Stimulated activated CD8-positive, alpha-beta memory T cell treated with anti-CD3 and anti-CD28 coated beads, Interleukin-4, amount 100 ng/mL, for 1 hour (primary cell): ENCODE data around the gene TRAF3.

Experiments
- DNase-seq, 2 donors: peaks; one replicate each; pipeline ENCODE4 v3.0.0-alpha.2; 2020; ENCODE audit warnings: low read depth in 2 of 2, low spot score in 1 of 2

Gene TRAF3

DNA sequence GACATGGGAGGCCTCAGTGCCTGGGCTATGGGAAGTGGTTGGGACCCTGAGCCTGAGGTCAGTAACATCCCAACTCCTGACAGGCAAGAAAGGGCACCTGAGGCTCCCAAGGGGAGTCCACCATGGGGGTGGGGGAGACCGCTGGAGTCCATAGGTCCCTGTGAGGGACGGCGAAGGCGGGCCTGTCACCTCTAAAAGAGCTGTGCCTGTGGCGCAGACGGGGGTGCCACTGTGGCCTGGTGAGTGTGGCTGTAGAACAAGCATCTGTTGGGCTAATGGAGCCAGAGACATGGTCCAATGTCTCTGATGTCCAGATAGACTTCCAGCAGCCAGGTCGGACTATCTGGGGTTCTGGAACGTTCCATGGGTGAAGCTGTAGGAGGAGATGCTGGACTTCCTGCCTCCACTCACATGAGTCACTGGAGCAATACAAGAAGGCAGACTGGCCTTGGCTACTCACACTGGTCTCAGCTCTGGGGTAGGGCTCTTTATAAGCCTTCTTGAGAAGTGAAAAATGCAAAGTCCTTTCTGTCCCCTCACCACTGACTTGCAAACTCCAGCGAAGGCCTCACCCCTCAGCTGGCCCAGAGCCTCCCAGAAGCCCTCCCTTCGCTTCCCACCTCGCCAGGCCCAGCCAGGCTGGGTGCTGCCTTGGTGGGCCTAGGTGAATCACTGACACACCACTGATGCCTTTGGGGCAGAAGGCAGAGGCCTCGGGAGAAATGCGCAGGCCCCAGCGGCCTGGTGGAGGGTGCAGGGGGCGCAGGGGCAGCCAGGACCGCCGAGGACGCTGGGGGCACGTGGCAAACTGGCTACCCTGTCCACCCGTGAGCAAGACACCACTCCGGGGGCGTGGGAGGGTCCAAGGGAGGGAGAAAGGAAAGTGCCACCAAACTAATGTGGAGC is 1.1 kb upstream of the TRAF3 start:
- DNase-seq = no peak

DNA sequence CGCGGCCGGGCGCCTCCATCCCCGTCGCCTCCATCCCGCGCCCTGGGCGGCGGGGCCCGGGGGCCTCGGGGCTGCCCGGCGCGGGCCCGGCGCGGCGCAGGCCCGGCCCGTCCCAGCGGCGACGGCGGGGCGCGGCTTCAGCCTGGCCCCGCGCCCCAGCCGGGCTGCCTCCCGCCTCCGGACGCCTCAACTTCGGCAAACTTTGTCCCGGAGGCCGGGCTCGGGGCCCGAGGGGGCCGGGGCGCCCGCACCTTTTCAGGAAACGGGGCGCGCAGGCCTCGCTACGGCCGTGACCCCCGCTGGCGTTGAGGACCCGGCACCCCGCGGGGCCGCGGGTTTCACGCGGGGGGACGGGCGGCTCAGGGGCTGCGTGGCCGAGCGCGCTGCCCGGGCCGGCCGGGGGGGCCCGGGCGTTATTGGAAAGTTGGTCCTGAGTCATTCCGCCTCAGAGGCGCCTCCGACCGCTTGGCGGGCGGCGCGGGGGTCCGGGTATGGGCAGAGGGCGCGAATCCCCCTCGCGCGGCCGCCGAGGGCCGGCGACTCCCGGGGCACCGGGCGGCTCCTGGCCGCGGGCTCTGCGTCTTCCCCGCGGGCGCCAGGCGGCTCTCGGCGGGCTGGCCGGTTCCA is 575 bp downstream of the TRAF3 start:
- DNase-seq = no peak

DNA sequence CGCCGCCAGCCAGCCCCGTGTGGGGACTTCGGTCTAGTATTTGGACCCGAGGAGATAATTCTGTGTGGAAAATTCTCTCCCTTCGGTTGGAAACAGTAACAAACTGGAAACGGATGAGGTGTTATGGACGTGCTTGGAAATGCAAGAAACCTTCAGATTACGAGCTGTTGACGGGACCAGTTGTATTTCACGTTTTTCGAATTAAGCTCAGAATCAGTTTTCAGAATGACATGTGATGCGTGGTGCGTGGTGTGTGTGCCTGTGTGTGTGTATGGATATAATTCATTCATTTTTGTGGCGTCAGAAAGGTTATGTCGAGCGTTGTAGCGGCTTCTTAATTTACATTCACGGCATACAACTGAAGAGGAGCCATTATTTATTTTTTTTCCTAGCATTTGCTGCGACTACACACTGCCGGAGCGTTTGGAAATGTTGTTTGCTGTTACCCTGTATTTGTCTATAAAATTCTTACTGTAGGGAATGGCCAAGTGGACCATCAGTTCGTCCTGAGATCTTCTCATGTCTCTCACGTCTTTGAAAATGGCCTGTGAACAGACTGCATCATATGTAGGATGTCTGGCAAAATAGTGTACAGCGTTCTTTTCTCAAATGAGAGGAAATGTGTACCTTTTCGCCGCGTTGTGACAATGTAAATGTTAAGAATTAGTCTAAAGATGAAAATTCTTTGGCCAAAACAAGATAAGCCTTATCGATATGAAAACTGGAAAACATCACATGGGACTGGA is 1.3 kb downstream of the TRAF3 start:
- no peak for DNase-seq

DNA sequence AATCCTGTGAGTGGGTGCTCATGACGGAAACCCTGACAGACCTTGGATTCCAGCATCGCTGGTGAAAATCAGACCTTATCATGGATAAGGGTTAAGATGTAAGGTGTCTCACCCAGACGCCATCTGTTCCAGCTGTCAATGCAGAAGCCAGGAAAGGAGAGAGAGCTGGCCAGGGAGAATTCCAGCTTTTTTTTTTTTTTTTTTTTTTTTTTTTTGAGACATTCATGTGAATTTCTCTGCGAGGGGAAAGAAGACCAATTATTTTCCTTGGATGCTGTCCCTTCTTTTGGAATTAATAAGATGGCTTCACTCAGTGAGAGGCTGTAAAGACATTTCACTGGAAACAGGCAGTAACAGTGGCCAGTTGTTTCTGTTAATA is 1.8 kb downstream of the TRAF3 start:
- DNase-seq = no peak

DNA sequence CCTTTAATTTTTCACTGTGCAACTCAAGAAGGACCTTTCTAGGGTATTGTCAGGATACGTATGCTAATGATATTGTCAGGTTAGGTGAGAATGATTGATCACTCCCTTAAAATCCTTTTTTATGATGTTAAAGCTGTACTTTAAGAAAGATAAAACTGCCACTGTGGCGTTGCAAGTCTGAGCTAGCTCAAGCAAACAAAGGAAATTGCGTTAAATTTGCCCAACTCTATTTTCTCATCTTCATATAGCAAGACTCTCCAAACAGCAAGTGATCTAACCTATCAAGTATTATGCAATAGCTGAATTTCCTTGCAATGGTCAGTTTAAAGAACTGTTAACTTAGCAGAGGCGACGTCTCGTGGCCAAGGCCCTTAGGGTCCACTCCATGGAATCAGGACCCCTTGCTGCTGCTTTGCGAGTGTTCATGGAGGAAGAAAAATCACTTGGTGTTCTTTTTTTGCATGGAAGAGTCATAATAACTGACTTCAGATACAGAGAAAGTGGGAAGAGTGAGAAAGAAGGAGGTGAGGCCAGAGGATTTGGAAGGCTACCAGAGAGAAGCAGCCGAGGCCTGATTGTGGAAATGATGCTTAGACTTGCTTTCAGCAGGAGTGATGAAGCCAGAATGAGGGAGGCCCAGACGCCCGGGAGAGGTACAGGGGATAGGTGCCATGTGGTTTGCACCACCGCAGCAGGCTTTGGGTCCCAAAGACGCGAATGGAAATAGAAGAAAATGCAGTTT is 2.5 kb downstream of the TRAF3 start:
- no peak for DNase-seq

DNA sequence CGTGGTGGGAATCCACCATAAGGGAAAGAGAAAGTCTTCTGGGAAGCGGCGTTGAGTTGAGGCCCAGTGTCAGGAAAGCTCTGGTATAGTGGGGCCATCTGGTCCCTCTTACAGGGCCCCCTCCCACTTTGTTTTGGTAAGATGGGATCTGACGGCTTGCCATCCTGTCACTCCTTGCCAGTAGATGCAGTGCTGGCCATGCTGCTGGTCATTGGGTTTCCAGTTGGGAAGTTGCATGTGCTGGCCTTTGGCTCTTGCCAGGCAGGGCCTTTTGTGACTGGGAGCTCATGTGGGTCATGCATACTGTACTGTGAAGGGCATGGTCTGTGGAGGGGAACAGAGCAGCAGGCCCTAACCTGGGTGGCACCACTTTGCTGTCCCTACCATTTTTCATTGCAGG is 3.8 kb downstream of the TRAF3 start:
- no peak for DNase-seq

DNA sequence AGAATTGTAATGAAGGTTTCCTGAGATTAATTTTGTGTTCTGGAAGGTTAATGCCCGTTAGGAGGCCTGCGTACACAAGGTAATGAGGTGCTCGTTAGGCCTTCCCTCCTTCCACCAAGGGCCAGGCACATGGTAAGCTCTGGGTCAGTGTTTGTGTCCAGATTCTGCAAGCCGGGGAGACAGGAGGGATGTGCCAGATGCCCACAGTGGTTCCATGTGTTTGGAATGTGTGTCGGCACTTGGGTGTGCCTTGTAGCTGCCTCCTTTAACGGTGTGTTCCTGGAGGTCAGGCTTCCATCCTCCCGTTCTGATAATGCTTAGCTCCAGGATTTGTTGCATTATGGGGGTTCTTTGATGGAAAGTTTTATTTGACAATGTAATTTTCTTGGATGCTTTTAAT is 5.7 kb downstream of the TRAF3 start:
- DNase-seq = no peak

DNA sequence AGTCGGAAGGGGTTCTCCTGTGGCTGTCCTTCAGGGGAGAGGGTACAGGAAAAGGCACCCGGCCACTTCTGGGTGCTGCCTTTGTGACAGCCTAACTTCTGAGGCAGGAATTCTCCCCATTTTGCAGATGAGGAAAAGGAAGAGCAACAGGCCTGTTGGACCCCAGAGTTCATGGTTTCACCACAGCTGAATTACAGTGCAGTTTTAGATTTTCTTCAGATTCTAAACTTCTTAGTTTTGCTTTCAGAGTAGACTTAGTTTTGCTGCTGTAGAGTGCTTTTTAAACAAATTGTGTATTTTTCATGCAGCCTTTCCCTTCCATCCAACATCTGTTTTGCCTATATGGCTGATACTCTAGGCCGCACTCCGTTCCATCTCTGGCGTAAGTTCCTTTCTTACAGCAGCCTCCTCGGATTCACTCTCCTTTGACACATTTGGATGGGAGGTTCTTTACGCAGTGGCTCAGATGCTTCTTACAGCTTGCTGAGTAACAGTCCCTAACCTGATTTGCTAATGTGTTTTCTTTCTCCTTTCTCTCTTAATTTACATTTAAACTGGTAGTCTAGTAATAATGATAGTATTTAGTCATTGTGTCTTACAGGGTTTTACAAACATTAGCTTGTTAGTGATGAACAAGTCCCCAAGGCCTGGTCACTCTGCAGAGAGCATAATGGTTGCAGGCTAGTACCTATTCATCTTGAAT is 7.8 kb downstream of the TRAF3 start:
- DNase-seq = no peak

DNA sequence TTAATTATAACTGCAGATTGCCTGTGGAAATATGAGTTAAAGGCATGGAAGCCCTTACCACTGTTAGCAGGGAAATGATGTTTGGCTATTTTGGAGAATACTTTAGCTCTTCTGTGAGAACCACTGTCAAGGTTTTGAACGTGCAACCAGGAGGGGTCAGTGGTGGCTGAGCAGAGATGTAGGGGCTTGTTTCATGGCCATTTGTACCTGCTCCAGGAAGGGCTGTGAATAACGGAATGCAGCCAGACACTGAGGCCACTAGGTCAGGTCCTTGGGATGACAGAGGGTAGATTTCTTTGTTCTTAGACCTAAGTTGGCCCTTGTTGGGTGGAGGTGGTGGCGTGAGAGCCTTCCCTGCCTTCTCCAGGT is 8.3 kb downstream of the TRAF3 start:
- no peak for DNase-seq

DNA sequence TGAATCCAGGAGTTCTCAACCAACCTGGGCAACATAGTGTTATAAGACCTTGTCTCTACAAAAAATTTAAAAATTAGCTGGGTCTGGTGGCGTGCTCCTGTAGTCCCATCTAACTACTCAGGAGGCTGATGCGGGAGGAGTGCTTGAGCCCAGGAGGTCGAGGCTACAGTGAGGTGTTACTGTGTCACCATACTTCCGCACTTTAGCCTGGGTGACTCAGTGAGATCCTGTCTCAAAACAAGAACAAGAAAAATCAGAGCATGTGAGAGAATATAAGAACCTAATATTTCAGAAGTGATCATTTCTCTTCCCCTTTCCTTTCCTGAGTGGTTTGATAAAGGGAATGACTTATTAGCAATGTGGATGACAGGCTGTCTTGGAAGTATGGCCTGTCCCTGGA is 9.5 kb downstream of the TRAF3 start:
- DNase-seq = no peak

DNA sequence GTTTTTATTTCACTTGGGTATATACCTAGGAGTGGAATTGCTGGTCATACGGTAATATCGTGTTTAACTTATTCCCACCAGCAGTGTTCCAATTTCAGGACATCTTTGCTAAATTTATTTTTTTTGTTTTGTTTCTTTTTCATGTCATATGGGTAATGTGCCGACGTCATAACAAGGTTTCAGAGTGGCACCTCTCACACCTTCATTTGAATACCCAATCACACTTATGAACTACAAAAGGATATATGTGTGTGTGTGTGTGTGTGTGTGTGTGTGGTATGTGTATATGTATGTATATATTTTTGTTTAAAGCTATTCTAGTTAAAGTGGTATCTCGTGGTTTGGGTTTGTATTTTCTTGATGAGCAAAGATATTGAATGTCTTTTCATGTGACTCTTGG is 12.1 kb downstream of the TRAF3 start:
- DNase-seq = no peak

DNA sequence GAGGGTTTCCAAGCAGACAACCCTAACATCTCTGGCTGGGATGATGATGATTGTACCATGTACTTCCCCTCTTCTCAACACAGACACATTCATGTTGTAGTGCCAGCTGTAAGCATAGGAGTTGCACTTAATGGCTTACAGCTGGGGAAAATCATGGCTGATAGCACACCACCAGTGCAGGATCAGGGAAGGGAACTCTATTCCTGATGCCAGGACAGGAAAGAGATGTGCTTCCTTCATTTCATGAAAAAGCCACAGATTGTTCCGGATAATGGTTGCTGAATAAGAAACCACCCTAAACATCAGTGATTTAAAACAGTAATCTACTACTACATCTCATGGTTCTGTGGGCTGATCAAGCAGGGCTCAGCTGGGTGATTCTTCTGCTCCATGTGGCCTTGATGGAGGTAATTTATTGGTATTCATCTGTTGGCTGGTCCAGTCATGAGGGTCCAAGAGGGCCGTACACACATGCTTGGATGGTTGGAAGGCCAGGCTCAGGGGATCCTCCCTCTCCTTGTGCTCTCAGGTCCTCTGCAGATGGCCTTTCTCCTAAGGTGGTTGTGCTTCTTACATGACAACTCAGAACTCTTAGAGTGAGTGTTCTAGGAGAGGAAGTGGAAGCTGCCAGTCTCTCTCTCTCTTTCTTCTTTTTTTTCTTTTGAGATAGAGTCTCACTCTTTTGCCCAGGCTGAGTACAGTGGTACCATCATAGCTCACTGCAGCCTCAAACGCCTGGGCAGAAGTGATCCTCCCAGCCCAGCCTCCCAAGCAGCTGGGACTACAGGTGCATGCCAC is 16.5 kb downstream of the TRAF3 start:
- no peak for DNase-seq

DNA sequence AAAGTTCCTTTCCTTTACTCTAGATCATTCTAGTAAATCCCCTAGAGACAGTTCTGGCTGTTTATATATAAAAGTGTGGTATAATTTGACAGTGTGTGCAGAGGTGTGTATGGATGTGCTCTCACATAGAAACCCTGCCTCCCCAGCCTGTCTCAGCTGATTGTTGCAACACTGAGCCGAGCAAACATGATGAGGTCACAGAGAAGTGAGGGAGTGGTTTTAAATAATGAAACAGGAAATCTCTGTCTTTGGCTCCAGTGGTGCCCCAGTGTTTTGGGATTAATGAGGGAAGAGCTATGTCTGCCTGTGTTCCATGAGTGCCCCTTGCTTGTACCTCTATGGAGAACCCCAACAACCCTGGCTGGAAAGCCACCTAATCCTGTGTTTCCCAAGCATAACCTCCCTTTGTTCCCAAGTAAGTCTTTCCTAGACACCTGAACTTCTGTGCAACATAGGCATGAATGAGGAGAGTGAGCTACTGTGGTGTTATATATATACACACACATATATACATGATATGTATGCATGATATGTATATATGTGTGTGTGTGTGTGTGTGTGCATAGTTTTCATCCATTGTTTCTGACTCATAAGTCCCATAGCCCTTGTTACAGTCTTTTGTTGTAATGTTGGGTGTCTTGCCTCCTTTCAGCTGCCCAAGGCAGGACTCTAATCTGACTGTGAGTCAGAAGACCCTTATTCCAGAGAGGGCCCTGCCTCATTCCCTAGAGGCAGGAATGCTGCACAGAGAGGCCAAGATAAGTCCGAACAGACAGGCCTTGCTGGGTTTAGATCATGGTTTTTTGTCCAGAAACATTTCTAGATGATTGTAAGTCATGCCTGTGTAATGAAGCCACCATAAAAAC is 18.0 kb downstream of the TRAF3 start:
- no peak for DNase-seq

DNA sequence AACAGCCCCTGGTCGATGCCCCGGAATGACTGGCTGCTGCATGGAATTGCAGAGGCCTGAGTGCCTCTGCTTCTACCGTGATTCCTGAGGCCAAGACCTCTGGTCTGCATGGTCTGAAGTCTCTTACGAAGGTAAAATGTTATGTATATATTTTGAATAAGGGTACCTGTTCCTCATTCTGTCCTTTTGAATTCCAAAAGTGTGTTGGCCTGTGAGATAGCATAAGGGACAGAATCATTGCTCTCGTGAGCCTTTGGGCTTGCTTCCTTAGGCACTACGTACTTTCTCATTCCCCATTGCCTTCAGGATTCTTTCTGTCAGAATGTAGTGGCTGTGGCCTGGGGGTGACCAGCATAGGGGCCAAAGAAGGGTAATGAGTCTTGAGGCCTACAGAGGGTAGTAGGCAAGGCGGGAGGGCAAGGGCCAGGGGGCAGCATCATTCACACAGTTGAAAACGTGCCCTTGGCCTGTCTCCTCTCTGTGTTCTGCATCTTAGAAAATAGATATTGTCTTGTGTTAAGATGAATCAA is 19.5 kb downstream of the TRAF3 start:
- DNase-seq = no peak

DNA sequence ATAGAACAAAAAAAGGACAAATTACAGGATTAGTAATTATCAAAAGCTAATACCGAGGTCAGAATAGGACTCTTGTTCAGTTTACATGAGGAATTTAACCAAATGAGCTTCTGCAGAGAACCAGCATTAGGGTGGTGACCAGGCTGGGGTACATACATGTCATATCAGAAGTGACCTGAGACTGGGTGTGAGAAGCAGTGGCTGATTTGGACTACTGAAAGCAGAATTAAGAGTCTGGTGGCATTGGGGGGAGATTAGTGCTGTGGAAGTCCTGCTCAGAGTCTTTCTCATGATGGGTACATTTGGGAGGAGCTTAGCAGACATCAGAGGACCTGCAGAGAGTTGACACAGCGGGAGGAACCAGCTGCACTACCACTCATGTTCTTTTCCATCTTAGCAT is 21.7 kb downstream of the TRAF3 start:
- no peak for DNase-seq

DNA sequence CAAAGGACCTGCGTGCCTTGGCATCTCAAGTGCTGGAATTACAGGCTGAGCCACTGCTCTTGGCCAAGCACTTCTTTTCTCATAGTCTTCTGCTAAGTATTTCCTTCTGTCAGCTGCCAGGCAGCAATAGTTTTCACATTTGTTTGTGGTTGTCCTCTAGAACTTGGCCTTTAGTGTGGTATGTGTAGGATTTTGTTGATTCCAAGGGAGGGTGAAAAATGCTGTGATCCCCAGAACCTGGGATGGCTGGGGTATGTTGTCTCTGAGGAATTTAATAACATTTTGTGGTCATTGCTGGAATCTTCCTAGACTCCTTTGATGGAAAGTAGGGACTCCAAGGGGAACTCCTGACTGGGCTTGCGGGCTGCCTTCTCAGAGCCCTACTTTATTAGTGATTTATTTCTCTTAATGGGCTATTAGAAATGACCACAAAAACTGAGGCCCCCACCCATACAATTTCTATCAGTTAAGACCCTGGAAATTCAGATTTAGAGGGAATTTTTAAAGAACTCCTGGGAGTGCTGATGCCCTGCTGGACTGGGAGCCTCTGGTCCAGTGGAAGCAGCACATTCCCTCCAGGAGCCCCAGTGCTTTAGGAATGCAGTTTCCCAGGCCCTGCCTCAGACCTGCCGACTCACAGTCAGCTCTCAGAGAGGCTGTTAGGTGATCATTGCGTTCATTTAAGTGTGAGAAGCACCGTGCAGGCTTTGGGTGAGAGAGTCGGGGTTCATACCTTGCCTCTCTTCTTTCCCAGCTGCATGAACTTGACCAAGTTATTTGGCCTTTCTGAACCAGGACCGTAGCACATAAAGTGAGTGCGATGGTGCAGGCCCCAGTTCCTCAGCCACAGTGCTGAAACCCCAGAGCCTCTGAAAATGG is 22.7 kb downstream of the TRAF3 start:
- no peak for DNase-seq

DNA sequence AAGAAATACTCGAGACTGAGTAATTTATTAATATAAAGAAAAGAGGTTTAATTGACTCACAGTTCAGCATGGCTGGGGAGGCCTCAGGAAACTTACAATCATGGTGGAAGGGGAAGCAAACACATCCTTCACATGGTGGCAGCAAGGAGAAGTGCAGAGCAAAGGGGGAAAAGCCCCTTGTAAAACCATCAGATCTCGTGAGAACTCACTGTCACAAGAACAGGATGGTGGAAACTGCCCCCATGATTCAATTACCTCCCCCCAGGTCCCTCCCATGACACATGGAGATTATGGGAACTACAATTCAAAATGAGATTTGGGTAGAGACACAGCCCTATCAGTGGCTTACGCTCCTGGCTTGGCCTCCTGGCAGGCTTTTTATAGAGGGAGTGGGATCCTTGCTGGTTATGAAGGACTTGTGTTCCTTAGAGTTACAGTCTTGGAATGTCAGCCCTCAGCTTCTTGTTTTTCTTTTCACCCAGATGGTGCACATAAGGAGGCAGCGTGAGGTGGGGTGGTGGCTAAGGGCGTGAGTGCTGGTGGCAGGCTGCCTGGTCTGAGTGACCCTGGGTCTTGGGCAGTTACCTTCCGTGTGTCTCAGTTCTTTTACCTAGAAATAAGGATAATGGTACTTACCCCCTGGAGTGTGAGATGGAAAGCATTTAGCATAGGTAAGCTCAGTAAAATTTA is 25.7 kb downstream of the TRAF3 start:
- no peak for DNase-seq
